Endodermal cell (in vitro differentiated cells): ENCODE data around the gene GAS6. TPM values are rescaled to one million over a fixed set of nuclear protein-coding genes. Genes with fewer than 3 reads are reported as not detected.

ENCODE experiments used
- DNase-seq: peaks from one replicate; pipeline ENCODE4 v3.0.0-alpha.2; 2017
- H3K27ac ChIP-seq: 2 replicates; pipeline ENCODE4 v1.5.1; 2013; ENCODE audit warnings: mild to moderate bottlenecking, low read depth, low read length, moderate library complexity
- H3K27me3 ChIP-seq: 2 replicates; pipeline ENCODE4 v1.6.1; 2013; ENCODE audit warnings: mild to moderate bottlenecking, low read length, moderate library complexity; ENCODE audit not compliant: insufficient read depth, control insufficient read depth, poor library complexity, severe bottlenecking
- H3K36me3 ChIP-seq: 2 replicates; pipeline ENCODE4 v1.7.0; 2013; ENCODE audit warnings: mild to moderate bottlenecking, low read length, moderate library complexity; ENCODE audit not compliant: control insufficient read depth, insufficient read depth
- H3K4me1 ChIP-seq: one replicate; pipeline ENCODE4 v1.7.0; 2013; ENCODE audit warnings: low read length; ENCODE audit not compliant: control insufficient read depth, insufficient read depth
- H3K4me3 ChIP-seq: 2 replicates; pipeline ENCODE4 v1.5.1; 2013; ENCODE audit warnings: mild to moderate bottlenecking, low read length, moderate library complexity
- H3K9ac ChIP-seq: 2 replicates; pipeline ENCODE4 v1.6.1; 2013; ENCODE audit warnings: mild to moderate bottlenecking, low read length, moderate library complexity; ENCODE audit not compliant: poor library complexity, severe bottlenecking; ENCODE audit errors: extremely low read depth
- H3K9me3 ChIP-seq: 2 replicates; pipeline ENCODE4 v1.6.1; 2013; ENCODE audit warnings: mild to moderate bottlenecking, low read length, moderate library complexity; ENCODE audit not compliant: control insufficient read depth
- H3K27ac Mint-ChIP-seq: 2 replicates; pipeline ENCODE4 v1.8.0; 2020; ENCODE audit warnings: mixed read lengths
- H3K27me3 Mint-ChIP-seq: 2 replicates; pipeline ENCODE4 v1.8.0; 2021; ENCODE audit warnings: mild to moderate bottlenecking, mixed read lengths; ENCODE audit not compliant: insufficient read depth
- H3K36me3 Mint-ChIP-seq: 2 replicates; pipeline ENCODE4 v1.8.0; 2020; ENCODE audit warnings: low read depth, mixed read lengths
- H3K4me1 Mint-ChIP-seq: 2 replicates; pipeline ENCODE4 v1.8.0; 2020; ENCODE audit warnings: mixed read lengths
- H3K4me3 Mint-ChIP-seq: 2 replicates; pipeline ENCODE4 v1.8.0; 2020; ENCODE audit warnings: mild to moderate bottlenecking, moderate library complexity, mixed read lengths
- H3K9me3 Mint-ChIP-seq: 2 replicates; pipeline ENCODE4 v1.8.0; 2020; ENCODE audit warnings: mild to moderate bottlenecking, mixed read lengths
- WGBS, 2 experiments: methylation state at CpG; one replicate each; pipeline versions ENCODE4 v1.1.5 to v1.1.7; 2013; ENCODE audit warnings: missing lambda C conversion rate in 2 of 2, mixed read lengths in 1 of 2; ENCODE audit not compliant: insufficient coverage in 1 of 2, insufficient read length in 1 of 2; 5-methylcytosine and 5-hydroxymethylcytosine counted together
- total RNA-seq, 2 donors: library from RNA; stranded (reverse); fragmentation: NEBNext Ultra II Directional in 1 of 2; extraction: Animal tissue kit (Norgen Biotek cat#: 25700) in 1 of 2; gene quantifications; 2 replicates in 1 of 2; 3 replicates in 1 of 2; pipeline ENCODE4 v1.2.1, GENCODE V29; 2021
- TF ChIP-seq, protein P1 (sequence below): fragments of 200-600 bp; sonication (generic); conservative IDR thresholded peaks from 2 replicates; pipeline ENCODE4 v1.5.0; 2021; ENCODE audit warnings: antibody characterized with exemption, mild to moderate bottlenecking

GAS6 gene
- total RNA-seq, 2 donors from 2014 or later, result 45.7 to 49.6 TPM

DNA sequence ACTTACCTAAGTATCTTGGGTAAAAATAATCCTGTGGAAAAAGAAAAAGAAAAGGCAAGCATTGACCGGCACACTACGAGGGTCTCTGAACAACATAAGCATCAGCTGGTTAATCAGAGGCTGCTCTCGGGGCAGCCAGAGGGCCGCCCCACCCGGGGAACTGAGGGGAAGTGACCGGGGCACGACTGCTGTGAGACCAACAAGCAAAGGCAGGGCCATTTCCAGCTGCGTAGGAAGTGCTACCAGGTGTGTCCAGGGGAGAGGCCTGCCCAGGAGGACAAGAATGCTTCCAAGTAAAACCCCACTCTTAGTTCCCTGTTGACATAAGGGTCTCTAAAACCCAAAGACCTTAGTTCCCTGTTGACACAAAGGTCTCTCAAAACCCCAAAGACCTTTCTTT is 15.9 kb downstream of the GAS6 start:
- H3K36me3 Mint-ChIP-seq, result peaks cover 2% of the 10 kb centered on the region
- 89 to 96% methylated on average over 7 to 8 of the region's 8 CpGs for WGBS, 2 experiments
- no peak overlapping the region for H3K27ac Mint-ChIP-seq
- peak; percentile 34 for DNase-seq
- H3K4me1 Mint-ChIP-seq, result peaks cover 10% of the 10 kb centered on the region
- Histone ChIP-seq H3K9ac (no peak overlapping the region), H3K36me3 (peaks cover 14% of the 10 kb centered on the region), H3K4me1 (no peaks in the 10 kb centered on the region), H3K4me3 (no peak overlapping the region), H3K27ac (no peak overlapping the region), H3K27me3 (no peaks in the 10 kb centered on the region), H3K9me3 (no peaks in the 10 kb centered on the region)
- TF ChIP-seq, protein P1, sequence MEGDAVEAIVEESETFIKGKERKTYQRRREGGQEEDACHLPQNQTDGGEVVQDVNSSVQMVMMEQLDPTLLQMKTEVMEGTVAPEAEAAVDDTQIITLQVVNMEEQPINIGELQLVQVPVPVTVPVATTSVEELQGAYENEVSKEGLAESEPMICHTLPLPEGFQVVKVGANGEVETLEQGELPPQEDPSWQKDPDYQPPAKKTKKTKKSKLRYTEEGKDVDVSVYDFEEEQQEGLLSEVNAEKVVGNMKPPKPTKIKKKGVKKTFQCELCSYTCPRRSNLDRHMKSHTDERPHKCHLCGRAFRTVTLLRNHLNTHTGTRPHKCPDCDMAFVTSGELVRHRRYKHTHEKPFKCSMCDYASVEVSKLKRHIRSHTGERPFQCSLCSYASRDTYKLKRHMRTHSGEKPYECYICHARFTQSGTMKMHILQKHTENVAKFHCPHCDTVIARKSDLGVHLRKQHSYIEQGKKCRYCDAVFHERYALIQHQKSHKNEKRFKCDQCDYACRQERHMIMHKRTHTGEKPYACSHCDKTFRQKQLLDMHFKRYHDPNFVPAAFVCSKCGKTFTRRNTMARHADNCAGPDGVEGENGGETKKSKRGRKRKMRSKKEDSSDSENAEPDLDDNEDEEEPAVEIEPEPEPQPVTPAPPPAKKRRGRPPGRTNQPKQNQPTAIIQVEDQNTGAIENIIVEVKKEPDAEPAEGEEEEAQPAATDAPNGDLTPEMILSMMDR, result no peak
- no peaks in the 10 kb centered on the region for H3K9me3 Mint-ChIP-seq
- no peaks in the 10 kb centered on the region for H3K27me3 Mint-ChIP-seq
- H3K4me3 Mint-ChIP-seq, result no peak overlapping the region

DNA sequence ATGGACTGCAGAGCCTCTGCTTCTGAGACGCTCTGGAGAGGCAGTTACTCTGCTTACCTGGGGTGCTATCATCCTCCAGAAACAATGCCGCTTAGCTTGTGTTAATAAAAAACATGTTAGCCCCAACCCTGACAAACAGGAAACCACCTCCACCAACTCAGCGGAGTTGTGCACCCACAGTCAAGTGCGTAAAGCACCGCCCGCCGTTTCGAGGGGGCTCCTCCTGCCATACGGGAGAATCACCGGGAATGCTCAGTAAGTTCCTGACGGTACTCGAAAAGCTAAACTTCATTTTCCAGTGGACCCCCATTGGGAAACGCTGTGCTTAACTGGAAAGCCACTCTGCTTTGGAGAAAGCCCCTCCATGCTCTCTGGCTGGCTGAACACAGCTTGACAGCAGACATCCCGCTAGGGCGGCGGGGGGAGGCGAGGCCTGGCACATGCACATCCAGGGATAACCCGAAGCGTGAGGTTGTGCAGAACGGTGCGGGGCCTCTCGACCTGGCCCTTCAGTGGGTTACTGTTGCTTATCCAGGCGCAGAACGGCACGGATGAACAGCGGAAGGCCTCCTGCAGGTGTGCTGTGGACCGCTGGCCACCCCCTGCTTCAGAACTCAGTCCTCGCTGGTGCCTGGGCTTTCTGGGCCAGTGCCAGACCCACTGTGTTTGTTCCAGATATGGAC is 17.1 kb downstream of the GAS6 start:
- H3K27me3 ChIP-seq, result no peaks in the 10 kb centered on the region
- no peak overlapping the region for H3K9ac ChIP-seq
- TF ChIP-seq, protein P1, result no peak
- 93 to 96% methylated on average over 22 to 28 of the region's 28 CpGs for WGBS, 2 experiments
- Mint-ChIP-seq H3K4me1 (peaks cover 9% of the 10 kb centered on the region), H3K9me3 (no peaks in the 10 kb centered on the region), H3K36me3 (peaks cover 2% of the 10 kb centered on the region), H3K27ac (no peak overlapping the region), H3K4me3 (no peak overlapping the region), H3K27me3 (no peaks in the 10 kb centered on the region)
- DNase-seq, result peak; percentile 32
- no peak overlapping the region for H3K4me3 ChIP-seq
- no peaks in the 10 kb centered on the region for H3K4me1 ChIP-seq
- H3K9me3 ChIP-seq, result no peaks in the 10 kb centered on the region
- no peak overlapping the region for H3K27ac ChIP-seq
- H3K36me3 ChIP-seq, result peaks cover 14% of the 10 kb centered on the region

- H3K4me1 Mint-ChIP-seq, result peaks cover 9% of the 10 kb centered on the region
Measured at GRCh38 chr13:113845723-113846635, 17.9 kb downstream of the GAS6 start.

More at GRCh38 chr13:113845723-113846635, 17.9 kb downstream of the GAS6 start:
- H3K9me3 ChIP-seq, result no peaks in the 10 kb centered on the region
- peaks cover 8% of the 10 kb centered on the region for H3K36me3 ChIP-seq
- H3K9ac ChIP-seq, result no peak overlapping the region
- TF ChIP-seq, protein P1, result no peak
- no peaks in the 10 kb centered on the region for H3K4me1 ChIP-seq
- H3K27me3 ChIP-seq, result no peaks in the 10 kb centered on the region
- H3K9me3 Mint-ChIP-seq, result no peaks in the 10 kb centered on the region
- no peaks in the 10 kb centered on the region for H3K27me3 Mint-ChIP-seq
- no peak overlapping the region for H3K27ac Mint-ChIP-seq
- DNase-seq, result peak; percentile 29
- peaks cover 2% of the 10 kb centered on the region for H3K36me3 Mint-ChIP-seq
- 95 to 96% methylated on average over 27 to 30 of the region's 30 CpGs for WGBS, 2 experiments
- H3K27ac ChIP-seq, result no peak overlapping the region
- no peak overlapping the region for H3K4me3 ChIP-seq
- H3K4me3 Mint-ChIP-seq, result no peak overlapping the region
